Measurements from ENCODE around the gene ACBD6.

ACBD6 gene

GRCh38 chr1:180524915-180525714 lies 22.7 kb upstream of the ACBD6 start:
- DNase-seq, result no peak

- DNase-seq, result no peak
These were observed 22.0 kb upstream of the ACBD6 start for GRCh38 chr1:180524160-180524914.

GRCh38 chr1:180522213-180522515 lies 19.8 kb upstream of the ACBD6 start:
- no peak for DNase-seq

GRCh38 chr1:180521474-180522212 lies 19.3 kb upstream of the ACBD6 start:
- DNase-seq, result no peak

- no peak for DNase-seq
These were observed 17.5 kb upstream of the ACBD6 start for GRCh38 chr1:180519846-180520245.

GRCh38 chr1:180515857-180516388 lies 13.5 kb upstream of the ACBD6 start:
- DNase-seq, result no peak

GRCh38 chr1:180515364-180515763 lies 13.0 kb upstream of the ACBD6 start:
- no peak for DNase-seq

- no peak for DNase-seq
These were observed 11.2 kb upstream of the ACBD6 start for GRCh38 chr1:180513531-180513930.

GRCh38 chr1:180510882-180511281 lies 8.5 kb upstream of the ACBD6 start:
- DNase-seq, result no peak

- no peak for DNase-seq
These were observed 6.3 kb upstream of the ACBD6 start for GRCh38 chr1:180508725-180509097.

GRCh38 chr1:180507795-180508724 lies 5.7 kb upstream of the ACBD6 start:
- no peak for DNase-seq

- no peak for DNase-seq
These were observed 3.5 kb upstream of the ACBD6 start for GRCh38 chr1:180505732-180506335.

- no peak for DNase-seq
These were observed 1.8 kb upstream of the ACBD6 start for GRCh38 chr1:180504186-180504585.

GRCh38 chr1:180503280-180503862 lies 994 bp upstream of the ACBD6 start:
- no peak for DNase-seq

- DNase-seq, result no peak
These were observed 464 bp downstream of the ACBD6 start for GRCh38 chr1:180501865-180502360.

- DNase-seq, result no peak
These were observed 1.7 kb downstream of the ACBD6 start for GRCh38 chr1:180500689-180501088.

GRCh38 chr1:180498594-180498993 lies 3.8 kb downstream of the ACBD6 start:
- no peak for DNase-seq

- DNase-seq, result no peak
These were observed 4.6 kb downstream of the ACBD6 start for GRCh38 chr1:180497826-180498225.

- no peak for DNase-seq
These were observed 8.0 kb downstream of the ACBD6 start for GRCh38 chr1:180494370-180494769.

GRCh38 chr1:180489976-180490375 lies 12.4 kb downstream of the ACBD6 start:
- no peak for DNase-seq

GRCh38 chr1:180489313-180489712 lies 13.1 kb downstream of the ACBD6 start:
- no peak for DNase-seq

Data from activated gamma-delta T cell (primary cell).